NCI-H1694 (cell line): ENCODE data around the gene LUZP1.

Experiments used
- DNase-seq: peaks from one replicate; lab custom pipeline; 2025; lab: John Stamatoyannopoulos, UW

The LUZP1 gene

DNA sequence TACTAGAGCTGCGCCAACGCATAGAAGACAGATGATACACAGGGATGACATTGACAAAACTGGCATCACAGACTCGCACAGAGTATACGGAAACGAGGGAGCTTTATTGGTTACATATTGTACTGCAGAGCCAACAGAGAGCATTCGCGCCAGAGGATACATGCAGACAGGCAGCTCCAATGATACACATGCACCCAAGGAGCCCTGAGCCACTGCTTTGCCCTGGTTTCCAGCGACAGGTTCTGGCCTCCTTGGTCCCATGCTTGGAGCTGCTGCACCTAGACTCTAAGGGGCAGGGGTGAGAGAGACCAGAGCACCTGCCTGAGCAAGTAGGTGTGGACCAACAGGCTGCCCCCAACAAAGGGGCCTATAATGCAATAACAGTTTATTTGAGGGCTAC lies 83.8 kb downstream of the LUZP1 start:
- no peak for DNase-seq

DNA sequence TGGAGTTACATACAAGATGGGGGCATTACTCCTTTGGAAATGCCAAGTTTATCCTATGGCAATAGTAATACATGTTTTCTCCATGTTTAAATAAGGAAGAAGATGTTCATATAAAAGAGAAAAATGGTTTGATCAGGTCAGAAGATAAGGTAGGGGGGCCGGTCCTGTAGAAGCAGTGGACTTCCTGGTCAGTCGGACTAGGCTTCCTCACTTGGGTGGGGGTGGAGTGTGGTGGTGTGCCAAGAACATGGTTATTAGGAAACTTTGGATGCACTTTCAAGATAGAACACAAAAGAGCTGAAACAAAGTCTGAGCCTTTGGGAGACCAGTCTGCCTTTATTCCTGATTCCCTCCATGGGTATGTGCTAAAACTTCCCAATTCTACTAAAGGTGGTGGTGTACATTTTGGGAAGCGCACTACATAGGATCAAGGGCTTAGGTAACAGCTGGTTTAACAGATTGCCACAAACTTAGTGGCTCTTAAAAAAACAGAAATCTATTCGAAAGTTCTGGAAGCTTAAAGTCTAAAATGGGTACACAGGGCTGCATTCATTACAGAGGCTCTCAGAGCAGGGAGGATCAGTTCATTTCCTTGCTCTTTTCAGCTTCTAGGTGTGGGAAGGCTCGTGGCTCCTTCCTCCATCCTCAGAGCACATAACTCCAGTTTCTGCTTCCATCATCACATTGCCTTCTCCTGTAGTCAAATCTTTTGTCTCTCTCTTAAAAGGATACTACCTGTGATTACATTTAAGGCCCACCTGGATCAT lies 84.8 kb downstream of the LUZP1 start:
- DNase-seq, result no peak

DNA sequence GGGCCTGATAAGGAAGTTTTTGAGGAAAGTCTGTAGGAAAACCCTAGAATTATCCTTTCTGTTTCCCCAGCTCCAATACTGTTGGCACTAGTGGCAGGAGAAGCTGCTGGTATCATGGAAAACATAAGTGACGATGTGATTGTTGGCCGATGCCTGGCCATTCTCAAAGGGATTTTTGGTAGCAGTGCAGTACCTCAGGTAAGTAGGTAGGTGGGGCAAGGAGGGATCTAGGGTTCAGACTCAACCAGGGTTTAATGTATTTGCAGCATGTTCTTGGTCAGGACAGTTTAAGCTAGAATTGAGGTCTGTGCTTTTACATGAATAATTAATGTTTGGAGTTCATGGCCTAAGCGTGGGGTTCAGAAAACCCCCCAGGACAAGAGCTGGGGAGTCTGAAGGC lies 87.3 kb downstream of the LUZP1 start:
- DNase-seq, result no peak

DNA sequence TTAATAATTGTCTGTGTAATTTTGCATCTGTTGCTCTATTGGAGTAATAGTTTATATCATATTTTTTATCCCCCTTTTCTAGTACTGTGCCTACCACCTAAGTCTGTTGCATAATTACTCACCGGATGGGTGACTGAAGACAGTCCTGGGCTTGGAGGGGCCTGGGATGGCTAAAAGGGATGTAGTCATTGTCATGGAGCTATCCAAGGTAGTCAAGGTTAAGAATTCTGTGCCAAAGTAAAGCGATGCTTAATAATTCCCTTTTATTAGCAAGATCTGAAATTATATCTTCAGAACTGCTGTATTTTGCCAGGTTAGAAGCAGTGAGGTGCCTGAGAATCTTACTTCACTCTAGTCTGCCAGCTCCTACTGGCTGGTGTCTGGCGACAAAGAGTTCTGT lies 87.8 kb downstream of the LUZP1 start:
- DNase-seq, result no peak

DNA sequence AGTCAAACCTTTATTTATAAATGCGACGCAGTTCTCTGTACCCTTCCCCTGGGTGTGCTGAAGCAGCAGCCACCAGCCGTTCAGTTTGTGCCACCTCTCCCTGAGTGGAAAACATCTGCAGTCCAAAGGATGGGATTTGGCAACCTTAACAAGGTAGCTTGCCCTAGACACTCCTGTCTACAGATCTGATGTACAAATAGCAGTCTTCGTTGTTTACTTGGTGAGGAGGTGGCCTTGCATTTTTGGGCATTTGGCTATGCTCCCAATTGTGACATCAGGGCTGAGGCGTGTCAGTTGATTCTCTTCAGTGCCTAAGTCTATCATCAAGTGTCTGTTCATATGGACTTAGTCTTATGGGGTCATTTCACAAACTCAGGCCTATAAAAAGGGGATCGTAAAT lies 89.6 kb downstream of the LUZP1 start:
- no peak for DNase-seq

DNA sequence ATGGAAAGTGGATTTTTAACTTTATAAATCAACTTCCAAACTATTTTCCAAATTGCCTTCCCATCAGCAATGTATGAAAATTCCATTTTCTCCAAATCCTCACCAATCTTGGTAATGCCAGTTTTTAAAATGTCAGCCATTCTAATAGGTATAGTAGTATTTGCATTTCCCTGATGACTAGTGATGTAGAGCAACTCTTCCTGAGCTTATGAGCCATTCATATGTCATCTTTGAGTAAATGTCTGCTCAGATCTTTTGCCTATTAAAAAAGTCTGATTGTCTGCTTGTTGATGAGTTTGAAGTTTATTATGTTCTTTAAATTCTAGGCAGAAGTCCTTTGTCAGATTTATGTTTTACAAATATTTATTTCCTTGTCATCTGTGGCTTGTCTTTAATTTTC lies 94.6 kb downstream of the LUZP1 start:
- no peak for DNase-seq

DNA sequence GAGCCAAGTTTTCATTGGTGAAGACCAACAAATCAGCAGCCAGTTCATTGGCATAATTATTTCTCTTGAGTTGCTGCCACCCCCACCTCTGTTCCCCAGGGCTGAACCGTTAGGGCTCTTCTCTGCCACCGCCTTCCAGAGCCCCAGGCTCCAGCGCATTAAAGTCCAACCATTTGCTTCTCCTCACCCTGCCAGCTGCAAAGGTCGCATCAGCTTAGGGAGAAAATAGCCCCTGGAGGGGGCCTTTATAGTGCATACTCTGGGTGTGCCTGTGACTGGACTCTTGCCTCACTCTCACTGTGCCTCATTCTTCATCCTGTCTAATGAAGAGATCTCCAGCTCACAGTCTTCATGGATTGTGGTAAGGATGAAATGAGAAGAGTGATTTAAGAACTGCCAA lies 99.0 kb downstream of the LUZP1 start:
- DNase-seq, result no peak

DNA sequence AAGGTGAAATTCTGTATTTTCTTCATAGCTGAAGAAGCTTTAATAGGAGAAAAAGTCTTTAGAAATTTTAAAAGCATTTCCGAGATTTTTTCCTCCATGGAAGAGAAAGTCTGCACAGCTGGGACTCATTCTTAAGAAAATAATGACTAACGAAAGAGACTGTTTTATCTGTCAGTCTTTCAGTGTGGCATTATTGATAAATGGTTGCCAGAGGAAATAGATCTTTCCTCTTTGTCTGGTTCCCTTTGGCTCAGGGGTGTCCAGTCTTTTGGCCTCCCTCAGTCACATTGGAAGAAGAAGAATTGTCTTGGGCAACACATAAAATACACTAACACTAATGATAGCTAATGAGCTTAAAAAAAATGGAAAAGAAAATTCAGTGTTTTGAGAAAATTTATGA lies 99.5 kb downstream of the LUZP1 start:
- DNase-seq, result no peak

DNA sequence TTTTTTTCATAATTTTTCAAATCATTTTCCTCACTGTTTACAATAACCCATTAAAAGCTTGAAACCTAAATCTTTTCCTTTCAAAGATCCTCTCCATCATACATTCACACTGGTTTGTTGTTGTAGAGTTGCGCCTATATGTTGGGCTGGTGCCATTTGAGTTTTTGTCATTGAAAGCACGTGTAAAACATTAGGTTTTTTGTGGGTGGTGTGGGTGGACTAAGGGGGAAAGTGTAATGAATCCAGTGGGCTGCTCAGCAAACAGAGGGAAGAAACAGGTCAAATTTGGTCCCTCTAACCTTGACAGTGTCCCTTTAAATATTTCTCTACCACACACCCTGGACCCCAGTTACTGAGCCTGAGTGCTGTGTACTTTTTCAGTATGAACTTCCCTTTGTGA lies 102.6 kb downstream of the LUZP1 start:
- no peak for DNase-seq

DNA sequence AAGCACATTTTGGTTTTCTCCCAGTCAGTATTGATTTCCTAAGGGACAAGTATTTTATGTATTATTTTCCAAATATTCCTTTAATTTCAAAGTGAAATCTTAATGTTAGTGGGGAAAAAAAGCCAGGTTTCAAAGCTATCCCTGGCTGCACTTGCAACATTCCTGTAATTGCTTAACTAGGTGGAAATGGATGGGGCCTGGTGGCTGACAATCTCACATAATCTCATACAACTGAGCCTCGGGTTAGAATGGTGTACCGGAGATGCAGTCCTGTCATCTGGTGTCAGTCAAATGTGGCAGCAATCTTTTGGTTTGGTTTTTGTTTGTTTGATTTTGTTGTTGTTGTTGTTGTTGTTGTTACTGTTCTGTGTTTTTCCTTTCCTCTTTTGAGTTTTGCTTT lies 103.3 kb downstream of the LUZP1 start:
- DNase-seq, result no peak

DNA sequence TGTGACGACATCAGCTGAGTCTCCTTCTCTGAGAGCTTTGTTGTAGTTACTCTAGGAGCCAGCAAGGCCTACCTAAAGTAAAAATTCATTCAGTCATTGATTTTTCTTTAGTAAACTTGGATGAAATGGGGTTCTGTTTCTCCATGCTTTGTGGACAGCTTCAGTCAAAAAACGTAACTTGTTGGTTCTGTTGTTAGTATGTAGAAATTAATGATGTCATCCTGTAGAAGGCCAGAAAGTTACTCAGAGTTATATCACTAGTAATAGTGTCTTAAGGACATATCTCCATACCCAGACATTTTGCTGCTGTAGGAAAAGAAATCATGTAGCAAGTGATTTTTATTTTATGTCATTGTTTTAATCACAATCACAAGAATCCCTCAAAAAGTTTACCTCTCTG lies 106.4 kb downstream of the LUZP1 start:
- DNase-seq, result no peak

DNA sequence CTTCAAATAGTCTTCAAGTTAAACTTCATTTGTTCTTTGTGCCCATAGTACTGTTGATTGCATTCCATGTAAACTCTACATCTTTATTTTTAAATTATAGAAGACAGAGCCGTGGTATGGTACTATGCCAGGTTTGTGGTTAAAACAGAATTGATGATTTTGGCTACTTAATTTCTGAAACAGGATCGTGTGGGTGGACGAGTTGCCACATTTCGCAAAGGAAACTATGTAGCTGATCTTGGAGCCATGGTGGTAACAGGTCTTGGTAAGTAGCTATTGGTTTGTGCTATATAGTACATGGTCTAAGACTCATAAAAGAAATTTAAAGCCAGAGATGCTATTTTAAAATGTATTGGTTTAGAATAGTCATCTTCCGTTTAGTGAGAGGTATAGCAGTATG lies 111.4 kb downstream of the LUZP1 start:
- DNase-seq, result no peak

DNA sequence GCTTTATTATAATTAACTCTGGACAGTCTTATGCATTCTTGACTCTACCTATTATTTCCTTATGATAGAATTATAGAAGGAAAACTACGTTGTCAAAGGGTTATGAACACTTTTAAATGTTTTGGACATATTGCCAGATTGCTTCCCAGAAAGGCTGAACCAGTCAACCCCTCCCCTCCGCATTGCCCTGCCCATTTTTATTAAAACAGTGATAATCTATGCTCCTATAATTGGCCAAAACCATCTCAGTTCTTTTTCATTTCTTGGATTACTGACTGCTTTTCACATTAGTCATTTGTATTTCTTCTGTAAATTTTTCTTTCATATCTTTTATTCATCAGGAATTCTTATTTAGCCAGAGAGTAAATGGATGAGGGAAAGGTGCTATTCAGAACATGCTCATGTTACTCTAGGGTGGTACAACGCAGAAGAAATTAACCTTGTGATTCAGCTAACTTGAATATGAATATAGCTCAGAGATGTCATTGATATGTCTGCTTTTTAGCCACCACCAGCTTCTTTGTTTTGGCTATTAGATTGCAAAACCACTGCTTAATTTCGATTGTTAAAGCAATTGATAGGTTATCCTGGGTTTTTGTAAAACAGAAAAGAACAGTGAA lies 117.3 kb downstream of the LUZP1 start:
- no peak for DNase-seq

DNA sequence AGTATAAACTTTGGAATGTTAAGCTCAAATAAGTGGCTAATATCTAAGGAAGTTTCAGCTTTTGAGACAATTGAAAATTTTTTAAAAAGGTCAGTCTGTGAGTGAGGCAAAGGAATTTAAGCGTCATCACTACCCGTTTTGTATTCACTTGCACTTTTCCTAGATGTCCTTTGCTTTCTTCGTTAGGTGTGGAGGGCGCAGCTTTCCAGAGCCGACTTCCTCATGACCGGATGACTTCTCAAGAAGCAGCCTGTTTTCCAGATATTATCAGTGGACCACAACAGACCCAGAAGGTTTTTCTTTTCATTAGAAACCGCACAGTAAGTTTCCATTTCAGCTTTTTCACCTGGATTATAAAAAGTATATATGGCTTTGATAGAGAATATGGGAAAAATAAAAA lies 118.5 kb downstream of the LUZP1 start:
- no peak for DNase-seq

DNA sequence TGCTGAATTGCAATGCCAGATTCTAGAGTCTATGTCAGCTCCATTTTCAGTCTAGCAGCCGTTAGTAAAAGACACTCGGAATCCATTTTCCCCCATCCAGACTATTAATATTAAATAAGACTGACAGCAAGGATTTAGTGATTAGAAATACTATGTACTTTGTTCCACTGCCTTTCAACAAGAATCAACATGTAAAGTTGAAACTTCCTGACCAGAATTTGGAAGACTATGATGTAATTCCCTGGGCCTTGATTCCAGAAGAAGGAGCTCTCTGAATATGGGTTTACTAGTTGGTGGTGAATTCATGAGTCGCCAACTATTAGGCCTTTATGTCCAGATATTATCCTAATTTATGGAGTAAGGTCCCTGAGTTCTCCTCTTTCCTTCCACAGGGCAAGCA lies 124.6 kb downstream of the LUZP1 start:
- no peak for DNase-seq

DNA sequence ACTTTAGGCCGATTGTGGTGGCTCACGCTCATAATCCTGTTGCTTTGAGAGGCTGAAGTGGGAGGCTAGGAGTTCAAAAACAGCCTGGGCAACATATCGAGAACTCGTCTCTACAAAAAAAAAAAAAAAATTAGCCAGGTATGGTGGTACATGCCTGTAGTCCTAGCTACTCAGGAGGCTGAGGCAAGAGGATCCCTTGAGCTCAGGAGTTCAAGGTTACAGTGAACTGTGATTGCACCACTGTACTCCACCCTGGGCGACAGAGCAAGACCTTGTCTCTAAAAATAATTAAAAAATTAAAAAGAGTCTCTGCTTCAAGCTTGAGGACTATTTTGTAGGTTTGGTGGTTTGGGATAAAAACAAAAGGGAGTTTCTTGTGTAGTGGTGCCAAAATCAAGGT lies 128.1 kb downstream of the LUZP1 start:
- no peak for DNase-seq

DNA sequence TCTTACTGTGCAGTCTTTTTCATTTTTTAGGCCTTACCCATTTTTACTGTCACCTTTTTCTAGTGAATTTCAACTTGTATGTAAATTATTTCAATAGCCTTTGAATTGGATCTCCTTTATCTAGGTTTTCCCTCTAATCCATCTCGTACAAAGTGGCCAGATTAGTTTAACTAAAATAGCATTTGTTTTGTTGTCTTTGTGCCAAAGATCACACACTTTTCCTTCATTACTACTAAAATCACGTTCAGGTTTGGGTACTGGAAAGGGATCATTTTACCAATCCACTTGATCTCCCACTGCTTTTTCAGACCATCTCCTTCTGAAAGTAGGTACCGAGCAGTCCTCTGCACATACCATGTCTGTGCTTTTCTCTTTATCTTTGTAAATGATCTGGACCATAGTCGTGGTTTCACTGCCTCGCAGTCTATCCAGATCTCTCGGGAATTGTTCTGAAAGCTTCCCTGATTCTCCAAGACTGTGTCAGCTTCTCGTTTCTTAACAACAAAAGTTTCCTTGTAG lies 129.3 kb downstream of the LUZP1 start:
- no peak for DNase-seq

DNA sequence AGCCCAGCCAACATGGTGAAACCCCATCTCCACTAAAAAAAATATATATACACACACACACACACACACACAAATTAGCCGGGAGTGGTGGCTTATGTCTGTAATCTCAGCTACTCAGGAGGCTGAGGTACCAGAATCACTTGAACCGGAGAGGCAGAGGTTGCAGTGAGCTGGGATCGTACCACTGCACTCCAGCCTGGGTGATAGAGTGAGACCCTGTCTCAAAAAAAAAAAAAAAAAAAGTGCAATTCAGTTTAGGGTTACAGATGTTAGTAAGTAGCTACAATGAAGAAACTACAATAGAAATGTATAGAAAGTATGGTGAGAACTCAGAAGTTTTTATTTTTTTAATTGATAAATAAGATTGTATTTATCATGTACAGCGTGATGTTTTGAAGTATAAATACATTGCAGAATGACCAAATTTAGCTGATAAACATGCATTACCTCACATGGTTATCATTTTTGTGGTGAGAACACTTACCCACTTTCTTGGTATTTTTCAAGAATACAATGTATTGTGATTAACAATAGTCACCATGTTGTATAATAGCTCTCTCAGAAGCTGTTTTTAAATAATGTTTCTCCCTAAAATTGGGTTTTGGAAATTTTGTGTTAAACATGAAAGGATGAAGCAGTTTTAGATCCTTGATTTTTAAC lies 131.4 kb downstream of the LUZP1 start:
- DNase-seq, result no peak

DNA sequence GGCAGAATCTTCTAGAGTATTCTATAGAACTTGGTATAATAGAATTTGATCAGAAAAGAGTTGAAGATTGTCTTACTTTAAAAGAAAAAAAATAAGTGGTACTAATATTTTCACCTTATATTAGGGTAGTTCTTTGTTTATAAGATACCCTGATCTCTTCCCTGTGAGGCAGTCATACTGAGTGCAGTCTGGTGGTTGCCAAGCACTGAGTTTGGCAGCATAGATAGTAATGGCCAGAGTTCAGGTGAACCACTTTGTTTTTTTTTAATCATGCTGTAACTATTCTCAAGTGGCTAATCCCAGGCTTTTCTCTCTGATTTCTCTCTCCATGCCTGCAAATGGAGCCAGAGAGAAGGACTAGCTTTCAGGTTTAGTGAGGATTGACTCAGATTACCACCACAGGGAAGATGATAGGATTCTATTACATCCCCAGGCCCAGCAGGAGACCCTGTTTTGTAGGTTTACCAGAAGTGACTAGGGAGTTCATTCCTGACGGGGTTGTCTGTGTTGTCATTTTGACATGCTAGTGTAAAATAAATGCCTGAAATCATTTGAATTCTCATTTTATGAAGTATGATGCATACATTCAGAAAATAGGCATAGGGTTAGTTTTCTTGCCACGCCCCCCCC lies 132.7 kb downstream of the LUZP1 start:
- no peak for DNase-seq
